ENCODE results near the gene ATP5MG. TPM values are rescaled to one million over a fixed set of nuclear protein-coding genes. Genes with fewer than 3 reads are reported as not detected.

The ATP5MG gene
- total and polyA plus RNA-seq, 2 of the 8 experiments (the other 6 are each of a cell fraction or from before 2014, with no cell fraction given): 237 to 464 TPM

DNA sequence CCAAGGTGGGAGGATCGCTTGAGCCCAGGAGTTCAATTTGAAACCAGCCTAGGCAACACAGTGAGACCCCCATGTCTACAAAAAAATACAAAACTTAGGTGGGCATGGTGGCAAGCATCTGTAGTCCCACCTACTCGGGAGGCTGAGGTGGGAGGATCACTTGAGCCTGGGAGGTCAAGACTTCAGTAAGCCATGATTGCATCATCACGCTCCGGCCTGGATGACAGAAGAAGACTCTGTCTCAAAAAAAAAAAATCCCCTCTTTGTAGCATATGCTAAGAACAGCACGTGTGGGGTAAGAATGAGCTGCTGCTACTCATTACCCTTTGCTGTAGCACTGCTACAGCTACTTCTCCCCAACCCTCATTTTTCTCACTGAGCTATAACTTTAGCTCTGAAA is 27.5 kb upstream of the ATP5MG start (continued):
- TF ChIP-seq, protein P1, sequence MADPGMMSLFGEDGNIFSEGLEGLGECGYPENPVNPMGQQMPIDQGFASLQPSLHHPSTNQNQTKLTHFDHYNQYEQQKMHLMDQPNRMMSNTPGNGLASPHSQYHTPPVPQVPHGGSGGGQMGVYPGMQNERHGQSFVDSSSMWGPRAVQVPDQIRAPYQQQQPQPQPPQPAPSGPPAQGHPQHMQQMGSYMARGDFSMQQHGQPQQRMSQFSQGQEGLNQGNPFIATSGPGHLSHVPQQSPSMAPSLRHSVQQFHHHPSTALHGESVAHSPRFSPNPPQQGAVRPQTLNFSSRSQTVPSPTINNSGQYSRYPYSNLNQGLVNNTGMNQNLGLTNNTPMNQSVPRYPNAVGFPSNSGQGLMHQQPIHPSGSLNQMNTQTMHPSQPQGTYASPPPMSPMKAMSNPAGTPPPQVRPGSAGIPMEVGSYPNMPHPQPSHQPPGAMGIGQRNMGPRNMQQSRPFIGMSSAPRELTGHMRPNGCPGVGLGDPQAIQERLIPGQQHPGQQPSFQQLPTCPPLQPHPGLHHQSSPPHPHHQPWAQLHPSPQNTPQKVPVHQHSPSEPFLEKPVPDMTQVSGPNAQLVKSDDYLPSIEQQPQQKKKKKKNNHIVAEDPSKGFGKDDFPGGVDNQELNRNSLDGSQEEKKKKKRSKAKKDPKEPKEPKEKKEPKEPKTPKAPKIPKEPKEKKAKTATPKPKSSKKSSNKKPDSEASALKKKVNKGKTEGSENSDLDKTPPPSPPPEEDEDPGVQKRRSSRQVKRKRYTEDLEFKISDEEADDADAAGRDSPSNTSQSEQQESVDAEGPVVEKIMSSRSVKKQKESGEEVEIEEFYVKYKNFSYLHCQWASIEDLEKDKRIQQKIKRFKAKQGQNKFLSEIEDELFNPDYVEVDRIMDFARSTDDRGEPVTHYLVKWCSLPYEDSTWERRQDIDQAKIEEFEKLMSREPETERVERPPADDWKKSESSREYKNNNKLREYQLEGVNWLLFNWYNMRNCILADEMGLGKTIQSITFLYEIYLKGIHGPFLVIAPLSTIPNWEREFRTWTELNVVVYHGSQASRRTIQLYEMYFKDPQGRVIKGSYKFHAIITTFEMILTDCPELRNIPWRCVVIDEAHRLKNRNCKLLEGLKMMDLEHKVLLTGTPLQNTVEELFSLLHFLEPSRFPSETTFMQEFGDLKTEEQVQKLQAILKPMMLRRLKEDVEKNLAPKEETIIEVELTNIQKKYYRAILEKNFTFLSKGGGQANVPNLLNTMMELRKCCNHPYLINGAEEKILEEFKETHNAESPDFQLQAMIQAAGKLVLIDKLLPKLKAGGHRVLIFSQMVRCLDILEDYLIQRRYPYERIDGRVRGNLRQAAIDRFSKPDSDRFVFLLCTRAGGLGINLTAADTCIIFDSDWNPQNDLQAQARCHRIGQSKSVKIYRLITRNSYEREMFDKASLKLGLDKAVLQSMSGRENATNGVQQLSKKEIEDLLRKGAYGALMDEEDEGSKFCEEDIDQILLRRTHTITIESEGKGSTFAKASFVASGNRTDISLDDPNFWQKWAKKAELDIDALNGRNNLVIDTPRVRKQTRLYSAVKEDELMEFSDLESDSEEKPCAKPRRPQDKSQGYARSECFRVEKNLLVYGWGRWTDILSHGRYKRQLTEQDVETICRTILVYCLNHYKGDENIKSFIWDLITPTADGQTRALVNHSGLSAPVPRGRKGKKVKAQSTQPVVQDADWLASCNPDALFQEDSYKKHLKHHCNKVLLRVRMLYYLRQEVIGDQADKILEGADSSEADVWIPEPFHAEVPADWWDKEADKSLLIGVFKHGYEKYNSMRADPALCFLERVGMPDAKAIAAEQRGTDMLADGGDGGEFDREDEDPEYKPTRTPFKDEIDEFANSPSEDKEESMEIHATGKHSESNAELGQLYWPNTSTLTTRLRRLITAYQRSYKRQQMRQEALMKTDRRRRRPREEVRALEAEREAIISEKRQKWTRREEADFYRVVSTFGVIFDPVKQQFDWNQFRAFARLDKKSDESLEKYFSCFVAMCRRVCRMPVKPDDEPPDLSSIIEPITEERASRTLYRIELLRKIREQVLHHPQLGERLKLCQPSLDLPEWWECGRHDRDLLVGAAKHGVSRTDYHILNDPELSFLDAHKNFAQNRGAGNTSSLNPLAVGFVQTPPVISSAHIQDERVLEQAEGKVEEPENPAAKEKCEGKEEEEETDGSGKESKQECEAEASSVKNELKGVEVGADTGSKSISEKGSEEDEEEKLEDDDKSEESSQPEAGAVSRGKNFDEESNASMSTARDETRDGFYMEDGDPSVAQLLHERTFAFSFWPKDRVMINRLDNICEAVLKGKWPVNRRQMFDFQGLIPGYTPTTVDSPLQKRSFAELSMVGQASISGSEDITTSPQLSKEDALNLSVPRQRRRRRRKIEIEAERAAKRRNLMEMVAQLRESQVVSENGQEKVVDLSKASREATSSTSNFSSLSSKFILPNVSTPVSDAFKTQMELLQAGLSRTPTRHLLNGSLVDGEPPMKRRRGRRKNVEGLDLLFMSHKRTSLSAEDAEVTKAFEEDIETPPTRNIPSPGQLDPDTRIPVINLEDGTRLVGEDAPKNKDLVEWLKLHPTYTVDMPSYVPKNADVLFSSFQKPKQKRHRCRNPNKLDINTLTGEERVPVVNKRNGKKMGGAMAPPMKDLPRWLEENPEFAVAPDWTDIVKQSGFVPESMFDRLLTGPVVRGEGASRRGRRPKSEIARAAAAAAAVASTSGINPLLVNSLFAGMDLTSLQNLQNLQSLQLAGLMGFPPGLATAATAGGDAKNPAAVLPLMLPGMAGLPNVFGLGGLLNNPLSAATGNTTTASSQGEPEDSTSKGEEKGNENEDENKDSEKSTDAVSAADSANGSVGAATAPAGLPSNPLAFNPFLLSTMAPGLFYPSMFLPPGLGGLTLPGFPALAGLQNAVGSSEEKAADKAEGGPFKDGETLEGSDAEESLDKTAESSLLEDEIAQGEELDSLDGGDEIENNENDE (IDR thresholded peaks at IDR 0.05; ENCODE audit: insufficient replicate concordance, low read length): no peak
